DMS114 treated with DMSO at 0.1 percent for 48 hours (cell line): Measurements from ENCODE around the gene CDK11B.
"Not testable (repeated sequence)": the region's sequence is repeated elsewhere in the genome, so short reads cannot be mapped to it uniquely, and the experiment has no call there.

Source experiments
- DNase-seq: peaks from one replicate; lab custom pipeline; 2025; ENCODE audit not compliant: unreplicated experiment; lab: John Stamatoyannopoulos, UW

Gene CDK11B

GRCh38 chr1:1600861-1601563 is 57.8 kb downstream of the CDK11B start:
- no peak for DNase-seq

- no peak for DNase-seq
Measured at GRCh38 chr1:1599935-1600860, 58.6 kb downstream of the CDK11B start, which contains the start of gene FNDC10. TSS of gene FNDC10 (minus strand) at chr1:1600135. CDS start at chr1:1600015, 120 bp downstream.

GRCh38 chr1:1599030-1599934 is 59.5 kb downstream of the CDK11B start:
- no peak for DNase-seq

GRCh38 chr1:1598720-1599029 is 60.1 kb downstream of the CDK11B start:
- no peak for DNase-seq

- no peak for DNase-seq
Measured at GRCh38 chr1:1598051-1598719, 60.6 kb downstream of the CDK11B start.

DNA sequence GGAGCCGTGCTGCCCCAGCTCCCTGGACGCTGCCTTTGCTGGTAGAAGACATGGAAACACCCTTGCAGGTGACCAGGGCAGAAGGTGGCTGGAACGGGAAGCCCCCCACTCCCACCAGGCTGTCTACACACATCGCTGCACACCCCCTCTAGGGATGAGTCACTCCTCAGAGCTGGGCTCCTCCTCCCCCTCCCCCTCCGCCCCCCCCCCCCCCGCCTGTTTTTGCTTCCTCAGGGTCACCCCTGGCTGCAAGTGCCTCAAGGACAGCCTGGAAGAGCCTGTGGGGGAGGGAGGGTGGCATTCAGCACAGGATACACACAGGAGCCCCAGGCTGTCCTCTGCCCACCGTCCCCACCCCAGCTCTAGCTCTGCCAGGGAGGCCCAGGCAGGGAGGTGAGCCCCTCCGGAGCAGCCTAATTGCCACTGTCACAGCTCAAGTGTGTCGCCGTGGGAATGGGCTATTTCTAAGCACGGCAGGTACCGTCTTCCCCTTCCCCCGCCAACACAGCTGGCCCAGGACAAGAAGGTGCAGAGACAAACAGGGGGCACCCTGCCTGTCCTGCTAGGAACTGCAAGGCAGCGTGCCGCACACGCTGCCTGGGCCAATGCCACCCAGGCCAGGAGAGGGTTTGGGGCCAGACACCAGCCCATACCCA is 61.4 kb downstream of the CDK11B start:
- DNase-seq, result no peak

DNA sequence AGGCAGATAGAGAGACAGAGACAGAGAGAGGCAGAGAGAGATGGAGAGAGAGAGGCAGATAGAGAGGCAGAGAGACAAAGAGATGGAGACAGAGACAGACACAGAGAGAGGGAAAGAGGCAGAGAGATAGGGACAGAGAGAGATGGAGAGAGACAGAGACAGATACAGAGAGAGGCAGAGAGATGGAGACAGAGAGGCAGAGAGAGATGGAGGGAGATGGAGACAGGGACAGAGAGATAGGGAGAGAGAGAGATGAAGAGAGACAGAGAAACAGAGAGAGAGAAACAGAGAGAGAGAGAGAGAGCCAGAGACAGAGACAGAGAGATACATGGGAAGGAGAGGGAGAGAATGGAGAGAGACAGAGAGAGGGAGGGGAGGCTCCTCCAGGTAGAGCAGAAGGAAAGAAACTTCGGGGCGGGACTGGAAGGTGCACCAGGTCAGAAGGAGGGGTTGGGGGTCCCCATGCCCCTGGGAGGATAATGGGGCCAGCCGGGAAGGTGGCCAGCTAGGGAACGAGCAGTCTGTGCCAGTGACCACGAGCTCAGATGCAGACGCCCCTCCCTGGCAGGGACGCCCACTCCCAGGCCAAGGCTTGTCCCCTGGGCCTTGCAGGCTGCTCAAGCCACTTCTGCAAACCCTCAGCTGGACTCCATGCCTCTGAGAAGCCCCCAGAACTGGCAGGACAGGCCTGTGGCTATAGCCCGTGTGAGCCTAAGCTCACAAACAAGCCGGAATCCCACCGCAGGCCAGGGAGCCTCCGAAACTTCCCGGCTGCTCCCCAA is 62.1 kb downstream of the CDK11B start:
- no peak for DNase-seq

- DNase-seq, result not testable (repeated sequence)
Measured at GRCh38 chr1:1595341-1595740, 63.5 kb downstream of the CDK11B start.

DNA sequence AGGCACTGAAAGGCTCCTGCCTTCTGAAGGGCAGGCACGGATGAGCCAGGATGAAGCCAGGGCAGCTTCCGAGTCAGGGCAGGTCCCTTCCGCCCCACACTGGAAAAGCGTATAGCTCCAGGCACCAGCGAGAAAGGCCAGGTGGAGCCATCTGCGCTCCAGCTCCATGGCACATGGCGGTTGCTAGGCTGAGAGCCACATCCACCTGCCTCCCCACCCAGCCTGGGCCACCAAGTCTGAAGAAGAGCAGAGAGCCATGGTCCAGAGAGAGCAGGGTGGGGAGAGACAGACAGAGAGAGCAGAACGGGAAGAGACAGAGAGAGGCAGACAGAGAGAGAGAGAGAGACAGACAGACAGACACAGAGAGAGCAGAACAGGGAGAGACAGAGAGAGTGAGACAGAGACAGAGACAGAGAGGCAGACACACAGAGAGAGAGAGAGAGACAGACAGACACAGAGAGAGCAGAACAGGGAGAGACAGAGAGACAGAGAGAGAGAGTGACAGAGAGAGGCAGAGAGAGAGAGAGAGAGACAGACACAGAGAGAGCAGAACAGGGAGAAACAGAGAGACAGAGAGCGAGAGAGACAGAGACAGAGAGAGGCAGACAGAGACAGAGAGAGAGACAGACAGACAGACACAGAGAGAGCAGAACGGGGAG is 64.1 kb downstream of the CDK11B start:
- DNase-seq, result no peak

DNA sequence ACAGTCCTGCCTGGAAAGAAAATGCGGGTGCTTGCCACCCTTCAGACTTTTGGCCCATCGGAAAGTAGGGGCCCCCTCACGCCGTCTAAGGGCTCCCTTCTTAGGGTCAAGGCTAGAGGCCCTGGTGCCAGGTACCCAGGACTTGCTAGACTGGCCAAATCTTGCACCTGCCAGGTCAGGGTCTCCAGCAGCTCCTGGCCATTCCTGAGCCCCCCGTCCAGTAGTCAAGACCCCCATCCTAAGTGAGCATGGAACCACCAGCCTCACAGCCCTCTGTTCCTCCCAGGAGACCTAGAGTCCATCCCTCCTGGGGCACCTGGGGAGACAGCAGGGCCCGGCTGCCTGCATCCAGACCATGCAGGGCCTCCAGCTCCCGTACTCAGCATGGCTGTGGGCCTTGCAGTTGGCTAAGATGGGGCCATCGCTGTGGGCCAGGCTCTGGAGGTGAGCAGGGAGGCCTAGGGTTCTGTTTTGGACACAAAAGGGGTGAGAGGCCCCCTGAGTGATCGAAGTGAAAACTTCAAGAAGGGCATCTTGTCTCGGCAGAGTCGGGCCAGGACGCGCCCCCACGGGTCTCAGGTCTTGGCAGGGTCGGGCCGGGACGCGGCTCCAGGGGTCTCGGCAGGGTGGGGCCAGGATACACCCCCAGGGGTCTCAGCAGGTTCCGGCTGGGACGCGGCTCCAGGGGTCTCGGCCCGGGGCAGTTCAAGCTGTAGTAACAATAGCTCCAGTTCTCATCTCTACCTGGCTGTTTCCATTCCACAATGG is 64.8 kb downstream of the CDK11B start:
- DNase-seq, result no peak

DNA sequence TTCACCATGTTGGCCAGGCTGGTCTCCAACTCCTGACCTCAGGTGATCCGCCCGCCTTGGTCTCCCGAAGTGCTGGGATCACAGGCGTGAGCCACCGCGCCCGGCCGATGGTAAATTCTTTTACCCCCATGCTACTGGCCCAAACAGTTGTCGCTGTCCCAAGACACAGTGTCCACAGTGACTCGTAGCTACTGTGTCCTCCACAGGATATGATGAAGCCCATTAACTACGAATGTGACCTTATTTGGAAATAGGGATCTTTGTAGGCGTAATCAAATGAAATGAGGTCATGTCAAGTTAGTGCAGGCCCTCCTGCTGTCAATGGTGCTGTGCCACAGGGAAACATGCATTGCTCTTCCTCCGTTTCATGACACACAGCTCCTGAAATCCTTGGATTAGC is 67.4 kb downstream of the CDK11B start:
- no peak for DNase-seq
